ENCODE results near the gene EML2.

Gene EML2

GRCh38 chr19:45645631-45646344 is 6.6 kb upstream of the EML2 start:
- Histone ChIP-seq H3K27ac (peak overlapping the region; percentile 65), H3K27me3 (replicated peaks) (no peaks in the 10 kb centered on the region)
- peak; percentile 94 for DNase-seq

DNA sequence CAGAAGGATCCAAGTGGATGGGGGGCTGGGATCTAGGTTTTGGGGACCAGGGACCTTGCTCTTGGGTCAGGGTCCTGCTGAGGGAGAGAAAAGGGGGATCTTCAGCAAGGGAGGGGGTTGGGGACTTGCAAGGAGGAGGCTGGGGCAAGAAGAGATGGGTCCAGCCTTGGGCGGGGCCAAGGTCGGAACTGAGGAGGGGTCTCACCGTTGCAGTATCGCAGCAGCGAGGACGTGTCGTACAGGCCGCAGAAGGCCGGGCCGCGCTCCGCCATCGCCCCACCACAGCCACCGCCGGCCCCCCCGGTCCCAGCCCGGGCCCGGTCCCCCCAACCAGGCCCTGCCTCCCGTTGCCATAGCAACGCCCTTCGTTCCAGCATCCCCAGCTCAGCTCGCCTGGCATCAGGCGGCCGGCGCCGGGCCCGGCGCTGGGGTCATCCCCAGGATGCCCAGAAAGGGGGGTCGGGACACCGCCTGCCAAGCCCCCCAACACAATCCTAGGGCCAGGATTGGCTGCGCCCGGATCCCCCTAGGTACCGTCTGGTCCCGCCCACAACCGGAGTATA is 6.0 kb upstream of the EML2 start:
- no peaks in the 10 kb centered on the region for H3K36me3 ChIP-seq (replicated peaks)
- TF ChIP-seq CTCF (IDR thresholded peaks at IDR 0.05; ENCODE audit: low read depth, low read length, missing control alignments): no peak
- in situ Hi-C loops (cut with HindIII; ENCODE audit: low pct_ligation_motif_present, low sequenced_read_pairs): no loop called here
- DNase-seq: no peak
- H3K4me3 ChIP-seq (ENCODE audit: low read depth, low read length): peak overlapping the region; percentile 53
- peak overlapping the region; percentile 65 for H3K27ac ChIP-seq
- H3K27me3 ChIP-seq (replicated peaks): no peaks in the 10 kb centered on the region

More at GRCh38 chr19:45645631-45646344, 6.6 kb upstream of the EML2 start:
- TF ChIP-seq CTCF (IDR thresholded peaks at IDR 0.05; ENCODE audit: low read depth, low read length, missing control alignments): no peak
- in situ Hi-C loops (cut with HindIII; ENCODE audit: low pct_ligation_motif_present, low sequenced_read_pairs): no loop called here
- Histone ChIP-seq H3K4me3 (ENCODE audit: low read depth, low read length) (peak overlapping the region; percentile 53), H3K36me3 (replicated peaks) (no peaks in the 10 kb centered on the region)

DNA sequence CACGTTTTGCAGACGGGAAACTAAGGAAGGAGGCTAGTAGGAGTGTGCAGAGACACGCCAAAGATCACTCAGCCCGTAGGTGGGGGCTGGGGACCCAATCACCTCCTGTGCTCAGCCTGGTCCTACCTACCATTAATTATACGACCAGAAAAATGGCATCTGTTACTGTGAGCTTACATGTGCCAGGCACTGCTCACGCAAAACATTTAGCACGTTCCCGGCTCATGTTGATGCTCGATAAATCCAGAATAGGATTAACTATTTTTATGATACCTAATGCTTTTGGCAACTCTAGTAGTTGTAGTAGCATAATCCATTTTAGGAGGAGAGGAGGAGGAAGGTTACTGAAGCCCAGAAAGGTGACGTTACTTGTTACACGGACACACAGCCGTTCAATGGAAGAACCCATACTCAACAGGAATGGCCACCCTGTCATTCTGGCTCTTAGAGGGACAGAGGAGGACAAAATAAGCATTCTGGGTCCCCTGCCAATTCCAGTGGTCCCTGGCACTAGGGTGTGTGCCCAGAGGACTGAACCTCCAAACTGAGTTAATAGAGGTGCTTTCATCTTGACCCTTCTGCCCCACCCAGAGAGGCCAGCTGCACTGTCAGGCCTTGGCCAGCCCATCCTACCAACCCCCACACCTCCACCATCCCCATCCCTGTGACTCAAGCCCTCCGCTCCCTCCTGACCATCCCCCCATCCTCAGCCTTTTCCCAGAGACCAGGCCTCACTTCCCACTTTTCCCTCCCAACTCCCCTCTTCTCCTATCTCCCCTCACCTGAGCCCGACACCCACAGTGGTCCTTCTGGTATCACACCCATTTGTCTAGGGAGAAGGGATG is 5.0 kb upstream of the EML2 start:
- in situ Hi-C loops (cut with HindIII; ENCODE audit: low pct_ligation_motif_present, low sequenced_read_pairs): no loop called here
- no peak overlapping the region for H3K4me3 ChIP-seq (ENCODE audit: low read depth, low read length)
- H3K36me3 ChIP-seq (replicated peaks): no peaks in the 10 kb centered on the region
- no peak overlapping the region for H3K27ac ChIP-seq
- H3K27me3 ChIP-seq (replicated peaks): no peaks in the 10 kb centered on the region
- DNase-seq: no peak
- TF ChIP-seq CTCF (IDR thresholded peaks at IDR 0.05; ENCODE audit: low read depth, low read length, missing control alignments): no peak

DNA sequence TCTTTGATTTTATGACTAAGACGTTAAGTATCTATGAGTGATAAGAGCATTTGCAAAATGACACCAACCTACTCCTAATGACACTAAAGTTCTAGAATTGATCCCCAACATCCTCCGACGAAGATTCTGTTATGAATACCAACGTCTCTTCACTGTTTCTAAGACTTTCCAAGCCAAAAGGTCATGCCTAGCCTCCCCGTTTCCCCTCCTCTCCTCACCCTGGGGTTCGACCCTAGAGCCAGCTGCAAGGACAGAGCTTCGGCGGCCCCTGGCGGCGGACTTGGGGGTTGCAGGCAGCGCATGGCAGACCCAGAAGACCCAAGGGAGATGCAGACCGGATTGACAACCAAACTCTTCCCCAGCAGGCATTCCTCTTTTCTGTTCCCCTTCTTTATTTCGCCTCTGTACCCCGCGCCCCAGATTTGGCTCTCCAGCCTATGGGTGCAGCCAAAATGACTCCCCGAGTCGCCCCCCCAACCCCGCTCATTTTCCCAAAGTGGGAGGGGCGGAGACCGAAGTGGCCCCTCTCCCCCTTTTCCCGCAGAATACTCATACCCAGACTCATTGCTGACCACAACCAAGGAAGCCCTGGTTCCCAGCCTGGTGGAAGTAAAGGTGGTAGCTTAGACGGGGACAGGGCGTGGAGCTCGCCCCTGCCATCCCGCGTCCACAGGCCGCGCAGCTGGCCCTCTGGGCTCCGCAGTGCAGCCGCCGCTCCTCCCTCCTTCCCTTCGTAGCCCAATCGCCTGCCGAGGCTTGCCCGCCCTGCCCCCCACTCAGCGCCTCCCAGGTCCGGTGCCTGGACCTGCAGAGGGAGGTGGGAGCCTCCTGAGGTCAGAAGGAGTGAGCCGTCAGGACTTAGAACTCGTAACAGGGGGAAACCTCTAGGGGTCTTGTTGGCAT is 4.1 kb upstream of the EML2 start:
- Histone ChIP-seq H3K36me3 (replicated peaks) (no peaks in the 10 kb centered on the region), H3K4me3 (ENCODE audit: low read depth, low read length) (peak overlapping the region; percentile 27), H3K27ac (no peak overlapping the region), H3K27me3 (replicated peaks) (no peaks in the 10 kb centered on the region)
- DNase-seq: peak; percentile 76
- in situ Hi-C loops (cut with HindIII; ENCODE audit: low pct_ligation_motif_present, low sequenced_read_pairs): no loop called here
- peak; percentile 99 for TF ChIP-seq CTCF (IDR thresholded peaks at IDR 0.05; ENCODE audit: low read depth, low read length, missing control alignments)

GRCh38 chr19:45641274-45642105 is 2.3 kb upstream of the EML2 start:
- no peak for TF ChIP-seq CTCF (IDR thresholded peaks at IDR 0.05; ENCODE audit: low read depth, low read length, missing control alignments)
- no peaks in the 10 kb centered on the region for H3K27me3 ChIP-seq (replicated peaks)
- in situ Hi-C loops (cut with HindIII; ENCODE audit: low pct_ligation_motif_present, low sequenced_read_pairs): no loop called here
- peak; percentile 76 for DNase-seq
- no peaks in the 10 kb centered on the region for H3K36me3 ChIP-seq (replicated peaks)
- peak overlapping the region; percentile 72 for H3K27ac ChIP-seq
- peak overlapping the region; percentile 48 for H3K4me3 ChIP-seq (ENCODE audit: low read depth, low read length)

Measured in brain microvascular endothelial cell (primary cell).